Activated T-helper 1 cell treated with anti-CD3 and anti-CD28 coated beads, Interleukin-2, amount 50 U/mL, for 16 hours (primary cell): ENCODE data around the gene TUFT1.

Source experiments
- DNase-seq, 2 donors: peaks; one replicate each; pipeline ENCODE4 v3.0.0-alpha.2; 2020; ENCODE audit warnings: low read depth in 1 of 2, low spot score in 1 of 2

Gene TUFT1

GRCh38 chr1:151537112-151537511 is 3.0 kb upstream of the TUFT1 start:
- no peak for DNase-seq

DNA sequence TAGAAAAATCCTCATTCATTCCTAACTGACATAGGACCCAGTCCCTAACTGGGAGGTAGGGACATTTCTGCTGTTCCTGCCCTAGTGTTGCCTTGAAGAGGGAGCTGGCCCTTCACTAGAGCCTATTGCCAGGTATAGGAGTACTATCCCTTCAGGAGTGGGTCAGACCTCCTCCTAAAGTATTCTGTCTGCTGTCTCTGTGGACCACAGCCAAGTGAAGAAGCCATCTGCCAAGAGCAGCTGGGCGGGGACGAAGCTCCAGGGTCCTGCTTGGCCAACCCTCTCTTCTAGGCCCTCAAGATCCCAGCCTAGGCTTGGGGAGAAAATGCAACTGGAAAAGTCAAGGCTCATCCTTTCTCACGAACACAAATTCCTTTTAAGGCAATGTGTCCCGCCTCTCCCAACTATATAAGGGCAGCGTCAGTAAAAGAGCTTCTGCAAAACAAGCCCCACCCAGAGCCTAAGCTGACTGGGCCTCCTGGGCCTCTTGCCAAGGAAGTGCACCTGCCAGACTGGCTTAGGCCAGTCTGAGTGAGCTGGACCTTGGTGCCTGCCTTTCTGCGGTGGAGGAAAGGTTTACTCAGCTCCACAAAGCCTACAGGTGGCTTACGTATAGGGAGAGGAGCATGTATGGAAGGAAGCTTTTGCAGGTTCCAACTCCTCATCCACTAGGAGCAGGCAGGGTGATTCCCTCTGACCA is 638 bp upstream of the TUFT1 start:
- DNase-seq = no peak

- no peak for DNase-seq
These were observed 871 bp downstream of the TUFT1 start for GRCh38 chr1:151540982-151541377.

DNA sequence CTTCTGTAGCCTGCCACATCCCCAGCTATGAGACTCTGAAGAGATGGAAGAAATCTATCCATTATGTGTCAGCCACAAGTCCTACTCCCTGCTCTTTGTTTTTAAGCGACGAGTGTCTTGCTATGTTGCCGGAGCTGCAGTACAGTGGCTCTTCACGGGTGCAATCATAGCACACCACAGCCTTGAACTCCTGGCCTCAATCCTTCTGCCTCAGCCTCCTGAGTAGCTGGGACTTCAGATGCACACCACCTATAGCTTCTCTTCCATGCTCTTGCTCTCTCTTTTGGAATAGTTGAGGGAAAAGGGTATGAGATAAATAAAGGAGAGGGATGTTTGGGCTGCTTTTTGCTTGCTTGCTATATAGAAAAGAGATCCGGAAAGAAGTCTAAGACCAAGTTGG is 1.6 kb downstream of the TUFT1 start:
- DNase-seq = no peak

GRCh38 chr1:151542710-151543129 is 2.6 kb downstream of the TUFT1 start:
- DNase-seq = no peak

- no peak for DNase-seq
These were observed 5.4 kb downstream of the TUFT1 start for GRCh38 chr1:151545542-151545941.

- no peak for DNase-seq
These were observed 6.2 kb downstream of the TUFT1 start for GRCh38 chr1:151546011-151546925.

- no peak for DNase-seq
These were observed 7.2 kb downstream of the TUFT1 start for GRCh38 chr1:151547119-151547899.

GRCh38 chr1:151547900-151548230 is 7.8 kb downstream of the TUFT1 start:
- no peak for DNase-seq

DNA sequence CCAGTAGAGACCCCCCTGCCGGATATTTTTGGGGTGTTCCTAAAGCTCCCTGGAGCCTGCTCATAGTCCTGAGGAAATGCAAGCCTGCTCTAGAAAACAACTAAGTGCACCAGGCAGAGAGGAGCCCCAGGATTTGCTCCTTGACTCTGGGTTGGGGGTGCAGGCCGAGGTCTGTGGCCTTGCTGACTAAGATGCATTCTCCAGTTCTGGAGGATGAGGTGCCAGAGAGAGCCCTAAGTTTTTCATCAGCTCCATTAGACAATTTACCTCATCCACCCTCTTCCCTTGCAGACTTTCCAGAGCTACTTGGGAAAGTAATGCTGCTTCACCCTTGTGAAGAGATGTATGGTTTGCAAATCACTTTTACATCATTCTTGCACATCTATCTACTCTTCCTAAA is 9.1 kb downstream of the TUFT1 start:
- DNase-seq = no peak

DNA sequence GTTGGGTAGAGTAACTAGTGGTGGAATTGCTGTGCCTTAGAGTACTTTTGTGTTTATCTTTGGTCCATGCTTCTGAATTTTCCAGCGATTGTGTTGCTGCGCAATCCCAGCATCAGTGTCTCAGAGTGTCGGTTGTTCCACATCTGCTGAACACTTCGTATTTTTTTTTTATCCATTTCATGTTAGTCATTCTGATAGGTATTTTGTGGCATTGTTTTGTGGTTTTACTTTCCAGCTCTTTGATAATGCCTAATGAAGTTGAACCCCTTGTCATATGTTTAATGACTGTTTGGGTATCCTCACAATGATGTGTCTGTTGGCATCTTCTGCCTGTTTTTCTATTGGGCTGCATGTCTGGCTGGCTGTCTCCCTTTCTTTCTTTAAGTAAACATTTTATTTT is 13.6 kb downstream of the TUFT1 start:
- DNase-seq = no peak

- no peak for DNase-seq
These were observed 15.9 kb downstream of the TUFT1 start for GRCh38 chr1:151556052-151556451.

DNA sequence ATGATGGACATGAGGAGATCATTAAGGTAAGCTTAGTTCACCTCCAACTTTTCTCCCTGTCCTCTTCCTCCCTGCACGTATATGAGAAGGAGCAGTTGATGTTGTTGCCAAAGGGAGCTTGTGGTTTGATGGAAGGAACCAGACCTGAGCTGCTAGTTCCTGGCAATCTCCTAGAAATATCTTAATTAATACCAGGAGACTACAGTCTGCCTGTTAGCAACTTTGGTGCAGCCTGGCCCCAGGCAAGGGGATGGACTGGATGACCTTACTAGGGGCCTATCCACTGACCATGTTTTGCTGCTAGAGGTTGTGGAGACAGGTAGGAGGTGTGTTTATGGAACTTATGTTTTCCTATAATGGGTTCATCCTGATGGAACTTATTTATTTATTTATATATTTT is 22.6 kb downstream of the TUFT1 start:
- DNase-seq = no peak

GRCh38 chr1:151563376-151563775 is 23.3 kb downstream of the TUFT1 start:
- DNase-seq = no peak

- DNase-seq = no peak
These were observed 25.5 kb downstream of the TUFT1 start for GRCh38 chr1:151565502-151566189.

DNA sequence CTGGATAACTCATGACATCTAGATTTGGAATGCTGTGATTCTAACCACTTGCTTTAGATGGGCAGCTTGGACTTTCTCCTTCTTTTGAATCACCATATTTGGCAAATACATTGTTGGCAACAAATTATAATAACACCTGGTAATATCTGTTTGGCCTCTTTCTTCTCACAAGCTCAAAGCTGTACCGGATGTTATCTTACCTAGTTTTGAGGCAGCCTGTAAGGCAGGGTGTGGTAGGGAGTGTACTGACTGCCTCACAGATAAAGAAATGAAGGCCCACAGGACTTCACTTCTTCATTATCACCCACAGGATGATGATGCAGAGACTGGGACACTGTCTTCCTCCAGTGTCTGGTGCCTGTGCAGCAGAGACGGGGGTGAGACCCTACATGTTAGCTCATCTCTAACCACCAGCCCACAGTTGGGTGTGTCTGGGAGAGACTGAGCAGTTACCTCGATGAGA is 28.5 kb downstream of the TUFT1 start:
- DNase-seq = no peak

- DNase-seq = no peak
These were observed 30.7 kb downstream of the TUFT1 start for GRCh38 chr1:151570819-151571218.

- no peak for DNase-seq
These were observed 34.7 kb downstream of the TUFT1 start for GRCh38 chr1:151574575-151575529.

DNA sequence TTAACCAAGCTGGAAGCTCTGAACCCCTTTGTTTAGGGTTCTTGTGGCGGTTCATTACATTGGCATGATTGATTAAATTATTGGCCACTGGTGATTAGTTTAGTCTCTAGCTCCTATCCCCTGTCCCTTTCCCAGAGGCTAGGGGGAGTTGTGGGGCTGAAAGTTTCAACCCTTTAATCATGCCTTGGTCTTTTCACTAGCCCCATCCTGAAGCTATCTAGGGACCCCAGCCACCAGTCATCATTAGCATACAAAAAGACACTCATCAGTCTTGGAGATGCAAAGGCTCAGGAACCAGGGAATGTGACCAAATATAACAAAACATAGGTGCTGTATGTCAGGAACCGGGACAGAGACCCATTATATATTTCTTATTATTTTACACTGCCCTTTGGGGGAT is 37.1 kb downstream of the TUFT1 start:
- no peak for DNase-seq

DNA sequence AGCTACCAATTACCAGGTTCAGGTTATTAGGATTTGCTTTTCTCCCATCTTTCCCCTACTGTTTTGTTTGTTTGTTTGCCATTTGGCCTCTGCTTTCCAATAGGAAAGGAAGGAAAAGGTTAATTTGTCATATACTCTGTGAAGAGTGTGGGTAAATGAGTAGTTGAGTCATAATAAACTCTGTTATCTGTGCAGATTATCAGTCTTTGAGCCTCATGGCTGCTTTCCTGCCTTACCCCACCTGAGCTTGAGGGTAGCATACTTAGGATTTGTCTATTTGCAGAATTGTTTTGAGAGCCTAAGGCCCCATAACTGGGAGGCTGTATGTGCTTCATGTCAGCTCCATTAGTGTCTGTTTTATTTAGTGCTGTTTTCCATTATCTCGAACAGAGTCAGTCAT is 38.8 kb downstream of the TUFT1 start:
- DNase-seq = no peak
